ENCODE measurements around the gene GRB10.

- TF ChIP-seq CTCF (IDR thresholded peaks at IDR 0.05; ENCODE audit: low read depth, low read length, missing input control) (no peak), TAF1 (conservative IDR thresholded peaks at IDR 0.05) (no peak), MAX (IDR thresholded peaks at IDR 0.05) (no peak), ATF3 (IDR thresholded peaks at IDR 0.05) (no peak), GABPA (IDR thresholded peaks at IDR 0.05 in 1 of 2, conservative IDR thresholded peaks at IDR 0.05 in 1 of 2) (no peak), EGR1 (IDR thresholded peaks at IDR 0.05; ENCODE audit: low read depth in 2 of 2) (no peak), JUND (IDR thresholded peaks at IDR 0.05) (no peak), RAD21 (IDR thresholded peaks at IDR 0.05) (no peak), YY1 (IDR thresholded peaks at IDR 0.05) (no peak), HNF4A (conservative IDR thresholded peaks at IDR 0.05) (no peak), REST (IDR thresholded peaks at IDR 0.05) (no peak)
Measured at GRCh38 chr7:50619684-50620083, 163.0 kb downstream of the GRB10 start.
